GM12878 (cell line): ENCODE measurements around the gene EMP2.

ENCODE experiments used
- CREB1 ChIP-seq: IDR thresholded peaks from 2 replicates; pipeline ENCODE4 v1.6.1; 2012; ENCODE audit warnings: low read depth, mild to moderate bottlenecking, inconsistent platforms
- DPF2 ChIP-seq: fragments of 450-650 bp; IDR thresholded peaks from 2 replicates; pipeline ENCODE4 v1.6.1; 2017; ENCODE audit warnings: mild to moderate bottlenecking
- RAD21 ChIP-seq: IDR thresholded peaks from 2 replicates; pipeline ENCODE4 v1.6.1; 2011; ENCODE audit warnings: mild to moderate bottlenecking, low read depth, low read length, moderate library complexity; ENCODE audit not compliant: insufficient read depth
- TCF3 ChIP-seq: IDR thresholded peaks from 2 replicates; pipeline ENCODE4 v1.6.1; 2012; ENCODE audit warnings: low read depth, mild to moderate bottlenecking, low read length, borderline replicate concordance; ENCODE audit not compliant: insufficient read depth

DNA sequence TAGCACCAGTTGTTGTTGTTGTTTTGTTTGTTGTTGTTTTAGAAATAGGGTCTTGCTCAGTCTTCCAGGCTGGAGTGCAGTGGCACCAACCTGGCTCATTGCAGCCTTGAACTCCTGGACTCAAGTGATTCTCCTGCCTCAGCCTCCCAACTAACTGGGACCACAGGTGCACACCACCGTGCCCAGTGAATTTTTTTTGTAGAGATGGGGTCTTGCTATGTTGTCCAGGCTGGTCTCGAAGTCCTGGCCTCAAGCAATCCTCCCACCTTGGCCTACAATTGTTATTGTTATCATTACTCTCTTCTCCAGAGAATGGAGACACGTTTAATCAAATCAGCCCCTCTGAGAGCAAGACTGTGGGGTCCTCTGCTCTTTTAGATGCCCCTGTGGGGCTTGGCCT, 42.7 kb upstream of the EMP2 start:
- TF ChIP-seq RAD21 = no peak
- no peak for TF ChIP-seq DPF2
- TF ChIP-seq TCF3 = no peak
- TF ChIP-seq CREB1 = no peak
